ENCODE measurements around the gene YBX1.

YBX1 gene

GRCh38 chr1:42743317-42744147, 61.3 kb downstream of the YBX1 start:
- TF ChIP-seq CTCF (IDR thresholded peaks at IDR 0.05; ENCODE audit: borderline replicate concordance, insufficient read depth, low read depth, low read length), result no peak
- no peak overlapping the region for H3K4me3 ChIP-seq (ENCODE audit: low read depth, low read length)

GRCh38 chr1:42744148-42744413, 61.9 kb downstream of the YBX1 start:
- no peak overlapping the region for H3K4me3 ChIP-seq (ENCODE audit: low read depth, low read length)
- no peak for TF ChIP-seq CTCF (IDR thresholded peaks at IDR 0.05; ENCODE audit: borderline replicate concordance, insufficient read depth, low read depth, low read length)

GRCh38 chr1:42745851-42746250, 63.6 kb downstream of the YBX1 start:
- no peak for TF ChIP-seq CTCF (IDR thresholded peaks at IDR 0.05; ENCODE audit: borderline replicate concordance, insufficient read depth, low read depth, low read length)
- no peak overlapping the region for H3K4me3 ChIP-seq (ENCODE audit: low read depth, low read length)

GRCh38 chr1:42746436-42747105, 64.4 kb downstream of the YBX1 start:
- no peak overlapping the region for H3K4me3 ChIP-seq (ENCODE audit: low read depth, low read length)
- TF ChIP-seq CTCF (IDR thresholded peaks at IDR 0.05; ENCODE audit: borderline replicate concordance, insufficient read depth, low read depth, low read length), result no peak

- TF ChIP-seq CTCF (IDR thresholded peaks at IDR 0.05; ENCODE audit: borderline replicate concordance, insufficient read depth, low read depth, low read length), result peak; percentile 77
- no peak overlapping the region for H3K4me3 ChIP-seq (ENCODE audit: low read depth, low read length)
Measured at GRCh38 chr1:42747125-42747524, 64.9 kb downstream of the YBX1 start.

- H3K4me3 ChIP-seq (ENCODE audit: low read depth, low read length), result no peak overlapping the region
- TF ChIP-seq CTCF (IDR thresholded peaks at IDR 0.05; ENCODE audit: borderline replicate concordance, insufficient read depth, low read depth, low read length), result no peak
Measured at GRCh38 chr1:42748021-42748420, 65.8 kb downstream of the YBX1 start.
